DND-41 (cell line): ENCODE data around the gene DLK2.
"Not testable (repeated sequence)": the region's sequence is repeated elsewhere in the genome, so short reads cannot be mapped to it uniquely, and the experiment has no call there.

Experiments
- ATAC-seq: fragments of 200-7000 bp; cut with Tn5 transposase; 3 replicates; pipeline ENCODE4 v1.9.1; 2021; ENCODE audit warnings: low read depth; ENCODE audit not compliant: insufficient read depth
- DNase-seq: peaks from one replicate; pipeline ENCODE4 v3.0.0-alpha.2; 2020
- H2AFZ ChIP-seq: 2 replicates; pipeline ENCODE4 v1.6.0; 2012; ENCODE audit warnings: low read depth, low read length
- H3K27ac ChIP-seq: 2 replicates; pipeline ENCODE4 v1.5.1; 2012; ENCODE audit warnings: low read length, inconsistent platforms
- H3K27me3 ChIP-seq: fragments of 200-600 bp; sonication (generic); 2 replicates; pipeline ENCODE4 v1.6.0; 2012; ENCODE audit warnings: low read length, mild to moderate bottlenecking, inconsistent platforms; ENCODE audit not compliant: insufficient read depth, poor library complexity
- H3K36me3 ChIP-seq: 2 replicates; pipeline ENCODE4 v1.5.1; 2012; ENCODE audit warnings: low read length, inconsistent platforms; ENCODE audit not compliant: insufficient read depth
- H3K4me1 ChIP-seq: 2 replicates; pipeline ENCODE4 v1.5.1; 2012; ENCODE audit warnings: mild to moderate bottlenecking, low read length; ENCODE audit not compliant: insufficient read depth
- H3K4me2 ChIP-seq: 2 replicates; pipeline ENCODE4 v1.6.0; 2012; ENCODE audit warnings: mild to moderate bottlenecking, moderate library complexity, low read length, inconsistent platforms; ENCODE audit not compliant: insufficient read depth
- H3K4me3 ChIP-seq, 2 experiments: fragments of 200-600 bp in 1 of 2; shearing (Covaris generic) in 1 of 2; 2 replicates each; pipeline ENCODE4 v1.5.1; 2012 to 2016; ENCODE audit warnings: inconsistent platforms in 2 of 2, low read length in 2 of 2, mild to moderate bottlenecking in 2 of 2, low read depth in 1 of 2, moderate library complexity in 1 of 2
- H3K79me2 ChIP-seq: 2 replicates; pipeline ENCODE4 v1.6.0; 2012; ENCODE audit warnings: low read length, inconsistent platforms; ENCODE audit not compliant: insufficient read depth
- H3K9ac ChIP-seq: 2 replicates; pipeline ENCODE4 v1.6.0; 2012; ENCODE audit warnings: low read depth, mild to moderate bottlenecking, inconsistent platforms, low read length, moderate library complexity
- H3K9me3 ChIP-seq: 2 replicates; pipeline ENCODE4 v1.5.1; 2012; ENCODE audit warnings: low read length, moderate library complexity, mild to moderate bottlenecking, inconsistent platforms; ENCODE audit not compliant: insufficient read depth, severe bottlenecking
- H4K20me1 ChIP-seq: 2 replicates; pipeline ENCODE4 v1.6.0; 2012; ENCODE audit warnings: low read length; ENCODE audit not compliant: insufficient read depth
- CTCF ChIP-seq: IDR thresholded peaks from 2 replicates; pipeline ENCODE4 v1.5.1; 2012; ENCODE audit warnings: borderline replicate concordance, low read length, moderate library complexity, mild to moderate bottlenecking; ENCODE audit not compliant: poor library complexity, severe bottlenecking; ENCODE audit errors: extremely low read depth
- EZH2 ChIP-seq: IDR thresholded peaks from 3 replicates; pipeline ENCODE4 v1.6.1; 2012; ENCODE audit warnings: borderline replicate concordance, low read depth, mild to moderate bottlenecking, moderate library complexity, low read length, inconsistent platforms; ENCODE audit not compliant: severe bottlenecking

The DLK2 gene

GRCh38 chr6:43468748-43469681 lies 13.7 kb upstream of the DLK2 start:
- DNase-seq: no peak
- no peak; the same call in 2 of the 3 replicates for ATAC-seq
- H3K4me2 ChIP-seq: no peak overlapping the region

GRCh38 chr6:43468240-43468639 lies 12.9 kb upstream of the DLK2 start:
- no peak for ATAC-seq
- TF ChIP-seq EZH2: no peak
- TF ChIP-seq CTCF: no peak

More at GRCh38 chr6:43468748-43469681, 13.7 kb upstream of the DLK2 start:
- Histone ChIP-seq H3K9me3 (no peaks in the 10 kb centered on the region), H3K4me1 (no peaks in the 10 kb centered on the region), H3K36me3 (no peaks in the 10 kb centered on the region), H3K4me3 (no peak overlapping the region), H4K20me1 (no peaks in the 10 kb centered on the region), H3K9ac (no peak overlapping the region), H3K27me3 (peaks cover 3% of the 10 kb centered on the region), H3K79me2 (no peaks in the 10 kb centered on the region), H3K27ac (no peak overlapping the region), H2AFZ (no peak overlapping the region)
- TF ChIP-seq EZH2: no peak
- TF ChIP-seq CTCF: no peak

GRCh38 chr6:43467752-43468151 lies 12.4 kb upstream of the DLK2 start:
- no peak overlapping the region for H2AFZ ChIP-seq
- no peak for ATAC-seq
- TF ChIP-seq CTCF (no peak), EZH2 (no peak)

More at GRCh38 chr6:43468240-43468639, 12.9 kb upstream of the DLK2 start:
- Histone ChIP-seq H3K79me2 (no peaks in the 10 kb centered on the region), H3K27me3 (peaks cover 3% of the 10 kb centered on the region), H3K4me1 (no peaks in the 10 kb centered on the region), H2AFZ (no peak overlapping the region), H3K9me3 (no peaks in the 10 kb centered on the region), H3K4me2 (no peak overlapping the region), H3K27ac (no peak overlapping the region), H4K20me1 (no peaks in the 10 kb centered on the region), H3K36me3 (no peaks in the 10 kb centered on the region), H3K9ac (no peak overlapping the region), H3K4me3 (no peak overlapping the region)
- DNase-seq: no peak

GRCh38 chr6:43467265-43467664 lies 11.9 kb upstream of the DLK2 start:
- not testable (repeated sequence) for H3K27ac ChIP-seq, H3K4me3 ChIP-seq, H3K4me2 ChIP-seq, H3K79me2 ChIP-seq, H4K20me1 ChIP-seq, H3K4me1 ChIP-seq, H3K27me3 ChIP-seq, H3K9ac ChIP-seq, H3K9me3 ChIP-seq, ATAC-seq, H2AFZ ChIP-seq, DNase-seq, H3K36me3 ChIP-seq

More at GRCh38 chr6:43467752-43468151, 12.4 kb upstream of the DLK2 start:
- Histone ChIP-seq H3K36me3 (no peaks in the 10 kb centered on the region), H3K9ac (no peak overlapping the region), H3K4me1 (no peaks in the 10 kb centered on the region), H3K4me2 (no peak overlapping the region), H3K79me2 (no peaks in the 10 kb centered on the region), H3K9me3 (no peaks in the 10 kb centered on the region), H3K27ac (no peak overlapping the region), H3K27me3 (peaks cover 3% of the 10 kb centered on the region), H3K4me3 (no peak overlapping the region), H4K20me1 (no peaks in the 10 kb centered on the region)
- no peak for DNase-seq
